Measurements from ENCODE around the gene SNX13.

The SNX13 gene

GRCh38 chr7:17844022-17844421, 96.3 kb downstream of the SNX13 start:
- Histone ChIP-seq H3K14ac (ENCODE audit: low read length in 2 of 2) (no peak overlapping the region), H3K4me3 (ENCODE audit: insufficient read depth in 1 of 2, low read depth in 1 of 2, low read length in 2 of 2) (no peak overlapping the region), H3K23ac (ENCODE audit: low read length in 2 of 2) (no peak overlapping the region), H2BK12ac (ENCODE audit: low read length in 2 of 2) (no peak overlapping the region), H2BK15ac (ENCODE audit: low read depth, poor library complexity, severe bottlenecking) (no peak overlapping the region), H3K36me3 (ENCODE audit: control insufficient read depth in 1 of 2, insufficient read depth in 2 of 2, low read depth in 1 of 2, low read length in 2 of 2) (peaks cover 9 to 82% of the 10 kb centered on the region in 2 experiments), H3K9ac (ENCODE audit: low read length) (no peak overlapping the region), H4K8ac (ENCODE audit: low read length) (no peak overlapping the region), H2AK5ac (ENCODE audit: low read length, severe bottlenecking) (no peak overlapping the region), H3K27me3 (ENCODE audit: control insufficient read depth in 1 of 2, insufficient read depth in 1 of 2, low read length in 2 of 2) (no peaks in the 10 kb centered on the region), H3K79me1 (replicated peaks; ENCODE audit: low read length, poor library complexity, severe bottlenecking) (peaks cover 13% of the 10 kb centered on the region), H3K4me2 (ENCODE audit: low read length, poor library complexity, severe bottlenecking) (no peak overlapping the region), H3K18ac (ENCODE audit: low read depth in 1 of 2, low read length in 2 of 2) (no peak overlapping the region), H4K91ac (ENCODE audit: low read length) (no peak overlapping the region), H2BK5ac (ENCODE audit: low read depth, low read length, poor library complexity, severe bottlenecking) (no peak overlapping the region), H3K27ac (ENCODE audit: low read length, poor library complexity, severe bottlenecking) (no peak overlapping the region), H3K4me1 (ENCODE audit: control insufficient read depth, insufficient read depth, low read depth, low read length) (peaks cover 2% of the 10 kb centered on the region), H2BK120ac (ENCODE audit: low read depth, low read length) (no peak overlapping the region), H2AFZ (ENCODE audit: low read depth, low read length) (no peak overlapping the region), H3K4ac (ENCODE audit: low read depth in 1 of 2, low read length in 2 of 2) (no peak overlapping the region), H3K9me3 (ENCODE audit: control insufficient read depth, low read length) (peaks cover 10% of the 10 kb centered on the region)
- WGBS, result 100% methylated on average over 2 of the region's 4 CpGs
- no peak for DNase-seq

- Histone ChIP-seq H2AK5ac (ENCODE audit: low read length, severe bottlenecking) (no peak overlapping the region), H3K4me3 (ENCODE audit: insufficient read depth in 1 of 2, low read depth in 1 of 2, low read length in 2 of 2) (no peak overlapping the region), H3K9ac (ENCODE audit: low read length) (no peak overlapping the region), H3K9me3 (ENCODE audit: control insufficient read depth, low read length) (peaks cover 10% of the 10 kb centered on the region), H3K14ac (ENCODE audit: low read length in 2 of 2) (no peak overlapping the region), H3K4me2 (ENCODE audit: low read length, poor library complexity, severe bottlenecking) (no peak overlapping the region), H3K36me3 (ENCODE audit: control insufficient read depth in 1 of 2, insufficient read depth in 2 of 2, low read depth in 1 of 2, low read length in 2 of 2) (peaks cover 2 to 82% of the 10 kb centered on the region in 2 experiments), H2BK120ac (ENCODE audit: low read depth, low read length) (no peak overlapping the region), H4K91ac (ENCODE audit: low read length) (no peak overlapping the region), H3K18ac (ENCODE audit: low read depth in 1 of 2, low read length in 2 of 2) (no peak overlapping the region), H2BK12ac (ENCODE audit: low read length in 2 of 2) (no peak overlapping the region), H3K23ac (ENCODE audit: low read length in 2 of 2) (no peak overlapping the region), H2BK15ac (ENCODE audit: low read depth, poor library complexity, severe bottlenecking) (no peak overlapping the region), H2BK5ac (ENCODE audit: low read depth, low read length, poor library complexity, severe bottlenecking) (no peak overlapping the region), H4K8ac (ENCODE audit: low read length) (no peak overlapping the region), H3K79me1 (replicated peaks; ENCODE audit: low read length, poor library complexity, severe bottlenecking) (peaks cover 8% of the 10 kb centered on the region), H3K4me1 (ENCODE audit: control insufficient read depth, insufficient read depth, low read depth, low read length) (no peaks in the 10 kb centered on the region), H2AFZ (ENCODE audit: low read depth, low read length) (no peak overlapping the region), H3K4ac (ENCODE audit: low read depth in 1 of 2, low read length in 2 of 2) (no peak overlapping the region), H3K27me3 (ENCODE audit: control insufficient read depth in 1 of 2, insufficient read depth in 1 of 2, low read length in 2 of 2) (no peaks in the 10 kb centered on the region), H3K27ac (ENCODE audit: low read length, poor library complexity, severe bottlenecking) (no peak overlapping the region)
- DNase-seq, result no peak
Observed at GRCh38 chr7:17843041-17843440, 97.3 kb downstream of the SNX13 start.

GRCh38 chr7:17832820-17833355, 107.4 kb downstream of the SNX13 start:
- no peak for DNase-seq
- H3K9me3 ChIP-seq (ENCODE audit: control insufficient read depth, low read length), result no peaks in the 10 kb centered on the region
- no peak overlapping the region for H2BK12ac ChIP-seq (ENCODE audit: low read length in 2 of 2)
- H3K4me3 ChIP-seq (ENCODE audit: insufficient read depth in 1 of 2, low read depth in 1 of 2, low read length in 2 of 2), result no peak overlapping the region
- no peak overlapping the region for H2BK120ac ChIP-seq (ENCODE audit: low read depth, low read length)
- H3K14ac ChIP-seq (ENCODE audit: low read length in 2 of 2), result no peak overlapping the region
- H3K23ac ChIP-seq (ENCODE audit: low read length in 2 of 2), result no peak overlapping the region
- H3K79me1 ChIP-seq (replicated peaks; ENCODE audit: low read length, poor library complexity, severe bottlenecking), result no peaks in the 10 kb centered on the region
- H3K4me1 ChIP-seq (ENCODE audit: control insufficient read depth, insufficient read depth, low read depth, low read length), result no peaks in the 10 kb centered on the region
- H2AFZ ChIP-seq (ENCODE audit: low read depth, low read length), result no peak overlapping the region
- no peaks in the 10 kb centered on the region for H3K27me3 ChIP-seq (ENCODE audit: control insufficient read depth in 1 of 2, insufficient read depth in 1 of 2, low read length in 2 of 2)
- H3K36me3 ChIP-seq (ENCODE audit: control insufficient read depth in 1 of 2, insufficient read depth in 2 of 2, low read depth in 1 of 2, low read length in 2 of 2), result peaks cover 0 to 50% of the 10 kb centered on the region in 2 experiments
- no peak overlapping the region for H3K27ac ChIP-seq (ENCODE audit: low read length, poor library complexity, severe bottlenecking)
- no peak overlapping the region for H3K9ac ChIP-seq (ENCODE audit: low read length)
- H3K4me2 ChIP-seq (ENCODE audit: low read length, poor library complexity, severe bottlenecking), result no peak overlapping the region
- H2BK5ac ChIP-seq (ENCODE audit: low read depth, low read length, poor library complexity, severe bottlenecking), result no peak overlapping the region
- H2AK5ac ChIP-seq (ENCODE audit: low read length, severe bottlenecking), result no peak overlapping the region
- H4K8ac ChIP-seq (ENCODE audit: low read length), result no peak overlapping the region
- H3K18ac ChIP-seq (ENCODE audit: low read depth in 1 of 2, low read length in 2 of 2), result no peak overlapping the region
- no peak overlapping the region for H2BK15ac ChIP-seq (ENCODE audit: low read depth, poor library complexity, severe bottlenecking)
- no peak overlapping the region for H3K4ac ChIP-seq (ENCODE audit: low read depth in 1 of 2, low read length in 2 of 2)
- H4K91ac ChIP-seq (ENCODE audit: low read length), result no peak overlapping the region

GRCh38 chr7:17832242-17832641, 108.1 kb downstream of the SNX13 start:
- Histone ChIP-seq H3K14ac (ENCODE audit: low read length in 2 of 2) (no peak overlapping the region), H4K8ac (ENCODE audit: low read length) (no peak overlapping the region), H3K79me1 (replicated peaks; ENCODE audit: low read length, poor library complexity, severe bottlenecking) (no peaks in the 10 kb centered on the region), H3K23ac (ENCODE audit: low read length in 2 of 2) (no peak overlapping the region), H2AFZ (ENCODE audit: low read depth, low read length) (no peak overlapping the region), H2BK15ac (ENCODE audit: low read depth, poor library complexity, severe bottlenecking) (no peak overlapping the region), H2AK5ac (ENCODE audit: low read length, severe bottlenecking) (no peak overlapping the region), H3K9me3 (ENCODE audit: control insufficient read depth, low read length) (no peaks in the 10 kb centered on the region), H3K18ac (ENCODE audit: low read depth in 1 of 2, low read length in 2 of 2) (no peak overlapping the region), H3K36me3 (ENCODE audit: control insufficient read depth in 1 of 2, insufficient read depth in 2 of 2, low read depth in 1 of 2, low read length in 2 of 2) (peaks cover 0 to 45% of the 10 kb centered on the region in 2 experiments), H3K27ac (ENCODE audit: low read length, poor library complexity, severe bottlenecking) (no peak overlapping the region), H3K27me3 (ENCODE audit: control insufficient read depth in 1 of 2, insufficient read depth in 1 of 2, low read length in 2 of 2) (no peaks in the 10 kb centered on the region), H2BK12ac (ENCODE audit: low read length in 2 of 2) (no peak overlapping the region), H3K4me2 (ENCODE audit: low read length, poor library complexity, severe bottlenecking) (no peak overlapping the region), H2BK5ac (ENCODE audit: low read depth, low read length, poor library complexity, severe bottlenecking) (no peak overlapping the region), H3K4me3 (ENCODE audit: insufficient read depth in 1 of 2, low read depth in 1 of 2, low read length in 2 of 2) (no peak overlapping the region), H3K4me1 (ENCODE audit: control insufficient read depth, insufficient read depth, low read depth, low read length) (no peaks in the 10 kb centered on the region), H3K9ac (ENCODE audit: low read length) (no peak overlapping the region), H2BK120ac (ENCODE audit: low read depth, low read length) (no peak overlapping the region), H3K4ac (ENCODE audit: low read depth in 1 of 2, low read length in 2 of 2) (no peak overlapping the region), H4K91ac (ENCODE audit: low read length) (no peak overlapping the region)
- WGBS, result no CpG with 5 or more reads among the region's 1 CpG
- no peak for DNase-seq
